Amniotic stem cell (primary cell): ENCODE measurements around the gene RUNX3.

Experiments used
- DNase-seq: peaks from one replicate; lab custom pipeline; 2025; lab: John Stamatoyannopoulos, UW

RUNX3 gene

DNA sequence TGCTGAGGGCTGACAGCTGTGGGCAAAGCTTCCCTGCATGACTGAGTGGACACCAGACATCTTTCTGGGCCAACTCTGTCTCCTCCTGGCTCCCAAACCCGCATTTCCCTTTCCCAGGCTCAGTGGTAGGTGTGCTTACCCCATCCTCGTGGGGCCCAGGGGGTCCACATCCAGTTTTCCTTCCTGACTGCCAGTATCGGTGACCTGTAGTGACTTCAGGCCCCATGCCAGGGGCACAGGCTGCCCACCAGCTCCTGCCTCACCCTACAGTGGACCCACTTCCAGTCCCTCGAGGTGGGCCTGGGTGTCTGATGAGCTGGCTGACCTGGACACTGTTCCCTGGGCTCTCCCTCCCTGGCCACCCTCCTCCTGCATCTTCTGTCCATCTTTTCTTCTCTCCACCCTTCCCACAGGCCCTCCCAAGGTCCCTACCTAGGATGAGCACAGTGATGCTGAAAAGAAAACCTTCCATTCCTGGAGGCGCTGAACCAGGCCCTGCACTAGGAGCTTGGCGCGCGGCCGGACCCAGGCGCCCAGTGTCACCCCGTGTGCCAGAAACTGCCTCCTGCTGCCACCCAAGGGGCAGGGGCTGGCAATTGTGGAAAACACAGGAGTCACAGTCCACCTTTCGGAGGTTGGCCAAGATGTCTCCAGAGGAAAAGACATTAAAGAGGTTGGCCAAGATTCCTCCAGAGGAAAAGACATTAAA, 67.1 kb downstream of the RUNX3 start:
- no peak for DNase-seq

DNA sequence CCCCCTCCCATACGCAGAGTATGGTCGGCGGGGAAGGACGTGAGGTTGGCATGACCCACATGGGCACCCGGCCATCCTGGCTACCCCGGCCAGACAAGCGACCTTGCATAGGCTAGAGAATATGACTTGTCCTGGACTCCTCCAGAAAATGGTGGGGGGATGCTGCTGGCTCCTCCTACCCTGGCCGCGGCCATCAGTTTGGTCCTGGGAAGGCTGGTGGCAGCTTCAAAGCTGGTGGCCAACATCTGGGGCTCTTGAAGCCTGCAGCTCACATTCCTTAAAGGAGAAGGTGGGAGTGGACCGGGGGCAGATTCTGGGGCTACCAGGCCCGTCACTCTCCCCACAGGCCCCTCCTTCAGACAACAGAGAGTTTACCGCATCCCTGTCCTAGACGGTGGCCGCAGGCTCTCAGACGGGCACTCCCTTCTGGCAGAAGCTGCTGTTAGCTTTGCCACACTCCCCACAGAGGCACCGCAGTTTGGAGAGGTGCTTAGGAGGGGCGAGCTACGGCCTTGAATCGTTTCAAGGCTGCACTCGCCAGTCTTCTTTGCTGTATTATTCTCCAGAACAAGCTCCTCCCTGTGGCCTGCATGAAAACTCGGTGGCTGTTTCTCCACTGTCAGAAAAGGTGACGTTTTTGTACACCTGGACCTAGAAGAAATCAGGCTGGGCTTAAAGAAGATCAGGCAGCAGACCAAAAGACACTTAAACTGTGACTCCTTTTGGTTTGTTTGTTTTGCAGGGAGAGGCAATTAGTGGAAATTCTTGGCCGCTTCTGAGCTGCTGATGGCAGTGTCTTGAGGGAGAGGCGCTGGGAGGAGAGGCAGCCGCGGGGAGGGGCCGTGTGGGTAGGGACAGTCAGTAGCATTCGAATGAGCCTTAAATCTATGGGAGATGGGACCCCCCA, 68.0 kb downstream of the RUNX3 start:
- no peak for DNase-seq

DNA sequence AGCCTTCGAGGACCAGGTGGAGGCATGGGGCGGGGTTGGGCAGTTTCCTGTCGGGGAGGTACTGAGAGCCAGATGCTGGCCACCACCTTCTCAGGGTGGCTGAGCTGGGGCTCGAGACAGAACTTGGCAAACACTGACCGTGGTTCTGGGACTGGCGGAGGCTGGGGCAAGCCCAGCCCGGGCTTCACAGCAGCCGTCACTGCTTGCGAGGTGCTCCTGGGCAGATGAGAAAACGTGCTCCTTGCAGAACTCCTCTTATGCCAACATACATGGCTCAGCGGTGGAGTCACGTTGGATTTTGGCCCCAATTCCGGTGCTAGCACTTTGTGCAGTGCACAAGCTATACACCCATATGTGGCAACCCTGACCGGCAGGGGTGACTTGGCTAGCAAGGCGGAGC, 69.2 kb downstream of the RUNX3 start:
- no peak for DNase-seq

DNA sequence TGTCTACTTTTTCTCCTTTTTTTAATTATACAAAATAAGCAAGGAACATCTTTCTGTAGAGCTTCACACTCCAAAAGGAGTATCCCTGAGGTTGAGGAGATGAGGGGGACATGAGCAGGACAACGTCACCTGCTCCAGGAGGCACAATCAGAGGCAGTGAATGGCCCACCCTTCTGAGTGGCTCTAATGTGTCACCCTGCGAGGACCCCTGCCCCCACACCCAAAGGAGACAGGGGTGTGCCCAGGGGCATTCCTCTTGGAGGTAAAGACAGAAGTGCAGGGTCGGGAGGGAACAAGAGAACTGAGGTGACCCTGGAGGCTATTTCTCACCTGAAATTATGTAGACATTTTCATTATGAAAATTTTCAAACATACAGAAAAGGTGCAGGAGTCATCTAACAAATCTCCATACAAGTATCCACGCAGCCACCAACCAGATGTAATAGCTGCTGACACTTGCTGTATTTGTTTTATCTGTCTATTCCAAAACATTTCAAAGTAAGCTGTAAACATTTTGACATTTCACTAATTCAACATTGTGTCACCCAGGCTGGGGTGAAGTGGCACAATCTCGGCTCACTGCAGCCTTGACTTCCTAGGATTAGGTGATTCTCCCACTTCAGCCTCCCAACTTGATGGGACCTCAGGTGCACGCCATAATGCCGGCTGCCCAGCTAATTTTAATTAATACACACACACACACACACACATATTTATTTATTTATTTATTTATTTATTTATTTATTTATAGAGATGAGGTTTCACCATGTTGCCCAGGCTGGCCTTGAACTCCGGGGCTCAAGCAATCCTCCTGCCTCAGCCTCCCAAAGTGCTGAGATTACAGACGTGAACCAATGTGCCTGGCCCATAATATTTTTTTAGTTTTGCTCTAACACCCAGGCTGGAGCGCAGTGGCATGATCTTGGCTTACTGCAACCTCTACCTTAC, 70.7 kb downstream of the RUNX3 start:
- DNase-seq = no peak

DNA sequence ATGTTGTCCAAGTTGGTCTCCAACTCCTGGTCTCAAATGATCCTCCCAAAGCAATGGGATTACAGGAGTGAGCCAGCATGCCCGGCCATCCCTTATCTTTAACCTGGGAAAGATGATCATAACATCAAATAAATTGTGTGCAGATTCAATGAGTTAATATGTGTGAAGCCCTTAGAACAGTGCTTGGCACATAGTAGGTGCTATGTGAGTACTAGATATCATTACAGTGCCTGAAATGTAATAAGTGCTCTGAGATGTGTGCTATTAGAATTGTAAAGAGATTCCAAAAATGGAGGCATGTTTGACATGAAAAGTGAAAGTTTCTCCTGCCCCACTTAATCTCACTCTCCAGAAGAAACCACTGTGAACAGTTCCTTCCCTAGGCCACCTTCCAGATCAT, 71.8 kb downstream of the RUNX3 start:
- no peak for DNase-seq

DNA sequence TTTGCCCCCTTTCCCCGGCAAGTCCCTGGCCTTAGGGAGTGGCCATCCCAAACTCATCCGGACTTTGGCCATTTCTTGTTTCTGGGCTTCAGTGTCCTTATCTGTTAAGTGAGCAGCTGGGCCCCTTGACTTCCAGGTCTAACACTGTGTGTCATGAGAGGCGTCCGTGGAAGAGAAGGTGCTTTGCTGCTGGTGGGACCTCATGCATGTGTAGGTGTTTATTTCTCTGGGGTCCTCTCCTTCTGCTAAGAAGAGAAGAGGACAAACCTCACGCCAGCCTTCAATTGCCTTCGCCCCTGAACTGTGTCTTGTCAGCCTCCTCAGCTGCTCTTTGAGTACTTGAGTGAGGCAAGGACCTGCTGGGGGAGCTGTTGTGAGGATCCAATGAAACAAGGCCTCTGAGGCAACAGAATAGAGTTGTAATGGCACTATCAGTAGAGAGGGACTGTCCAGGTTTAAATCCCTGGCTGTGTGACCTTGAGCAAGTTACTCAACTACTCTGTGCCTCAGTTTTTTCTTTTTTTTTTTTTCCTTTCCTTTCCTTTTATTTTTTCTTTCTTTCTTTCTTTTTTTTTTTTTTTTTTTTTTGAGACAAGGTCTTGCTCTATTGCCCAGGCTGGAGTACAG, 72.5 kb downstream of the RUNX3 start:
- no peak for DNase-seq

DNA sequence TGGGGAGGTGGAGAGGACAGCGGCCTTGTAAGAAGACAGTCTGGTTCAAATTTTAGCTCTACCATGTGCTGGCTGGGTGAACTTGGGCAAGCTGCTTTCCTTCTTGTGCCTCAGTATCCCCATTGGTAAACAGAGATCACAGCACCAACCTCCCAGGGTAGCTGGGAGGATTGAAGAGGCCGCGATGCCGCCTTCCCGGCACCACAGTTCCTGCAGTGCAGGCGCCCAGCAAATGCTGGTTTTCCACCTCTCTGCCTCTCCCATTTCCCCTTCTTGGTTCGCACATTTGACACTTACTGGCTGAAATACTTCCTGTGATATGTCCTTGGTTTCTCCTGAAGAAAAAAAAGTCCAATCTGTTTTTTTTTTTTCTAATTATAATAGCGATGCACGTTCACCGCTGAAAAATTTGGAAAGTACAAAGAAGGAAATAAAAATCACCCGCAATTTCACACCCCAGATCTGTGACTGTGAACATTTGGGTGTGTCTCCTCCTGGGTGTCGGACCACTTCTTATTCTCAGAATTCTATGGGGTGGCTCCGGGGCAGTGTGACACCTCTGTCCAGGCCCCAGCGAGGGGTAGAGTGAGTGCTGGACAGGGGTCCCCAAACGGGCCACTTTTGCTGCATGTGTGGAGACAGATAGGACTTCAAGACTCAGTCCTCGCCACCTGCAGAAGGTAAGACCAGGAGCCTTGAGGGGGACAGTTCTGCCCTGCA, 73.1 kb downstream of the RUNX3 start:
- no peak for DNase-seq

DNA sequence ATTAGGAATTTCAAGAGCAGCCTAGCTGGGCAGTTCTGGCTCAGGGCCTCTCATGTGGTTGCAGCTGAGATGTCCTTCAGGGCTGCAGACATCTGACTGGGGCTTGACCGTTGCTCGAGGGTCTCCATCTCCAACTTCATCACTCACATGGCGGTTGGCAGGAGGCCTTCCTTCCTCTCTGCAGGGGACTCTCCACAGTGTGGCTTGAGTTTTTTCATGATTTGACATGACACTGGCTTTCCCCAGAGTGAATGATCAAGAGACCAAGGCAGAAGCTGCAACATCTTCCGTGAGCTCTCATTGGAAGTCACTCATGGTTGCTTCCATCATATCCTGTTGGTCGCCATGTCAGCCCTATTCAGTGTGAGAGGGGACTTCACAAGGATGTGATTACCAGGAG, 74.6 kb downstream of the RUNX3 start:
- DNase-seq = no peak

DNA sequence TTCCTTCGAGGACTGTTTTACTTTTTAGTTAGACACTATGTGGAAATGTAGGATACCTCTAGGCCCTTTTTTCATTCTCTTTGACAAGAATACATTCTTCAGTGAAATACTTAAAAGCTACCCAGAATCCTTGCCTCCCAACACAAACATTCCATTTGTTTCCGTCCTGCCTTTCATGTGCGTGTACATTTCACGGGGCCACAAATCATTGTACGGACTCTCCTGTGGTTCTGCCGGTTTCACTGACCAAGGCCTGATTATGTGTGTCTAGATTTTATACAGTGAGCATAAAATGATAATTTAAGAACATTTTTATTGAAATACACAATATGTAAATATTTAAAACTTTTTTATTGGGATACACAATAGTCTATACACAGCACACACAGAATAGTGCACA, 76.4 kb downstream of the RUNX3 start:
- DNase-seq = no peak

DNA sequence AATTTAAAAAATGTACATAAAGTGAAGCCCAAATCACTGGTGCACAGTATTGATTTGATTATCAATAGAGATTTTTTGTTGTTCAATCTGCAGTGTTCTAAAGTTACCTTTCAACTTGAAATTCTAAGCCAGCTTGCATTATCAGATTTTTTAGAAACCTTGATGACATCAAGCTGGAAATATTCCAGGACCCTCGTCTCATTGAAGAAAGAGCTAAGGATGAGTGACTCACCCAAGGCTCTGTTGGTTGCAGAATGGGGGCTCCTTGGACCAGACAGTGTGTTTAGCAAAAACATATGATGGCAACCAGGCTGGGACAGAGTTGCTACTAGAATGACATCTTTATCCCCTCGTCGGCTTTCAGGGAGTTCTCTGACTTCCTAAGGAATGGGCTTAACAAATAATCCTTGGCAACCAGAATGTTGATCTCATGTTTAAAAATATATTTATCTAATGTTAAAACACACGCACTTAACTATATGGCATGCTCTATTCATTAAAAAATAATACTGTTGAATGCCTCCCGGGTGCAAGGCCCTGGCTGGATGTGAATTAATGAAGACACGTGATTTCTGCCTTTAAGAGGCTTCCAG, 79.7 kb downstream of the RUNX3 start:
- DNase-seq = no peak

DNA sequence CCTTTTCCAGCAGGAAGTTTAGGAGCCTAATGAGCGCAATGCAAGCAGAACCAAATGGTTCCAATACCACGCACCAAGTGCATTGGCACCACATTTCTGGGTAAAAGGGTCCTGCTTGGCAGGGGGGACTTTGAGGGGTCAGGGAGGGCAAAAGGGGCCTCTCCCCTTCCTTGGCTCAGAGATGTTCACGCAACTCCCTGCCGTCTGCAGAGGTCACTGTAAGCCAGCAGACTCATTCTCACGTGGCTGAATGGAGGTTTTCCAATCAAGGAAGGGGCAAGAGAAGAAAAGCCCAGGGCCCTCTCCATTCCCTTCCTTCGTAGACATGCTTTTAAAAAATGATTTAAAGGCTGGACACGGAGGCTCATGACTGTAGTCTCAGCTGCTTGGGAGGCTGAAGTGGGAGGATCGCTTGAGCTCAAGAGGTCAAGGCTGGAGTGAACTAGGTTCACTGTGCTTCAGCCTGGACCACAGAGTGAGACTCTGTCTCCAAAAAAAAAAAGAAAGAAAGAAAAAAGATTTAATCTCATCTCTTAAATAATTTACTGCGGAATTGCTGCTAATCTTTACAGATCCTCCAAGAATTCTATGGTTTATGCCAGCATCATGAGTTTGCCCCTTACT, 80.3 kb downstream of the RUNX3 start:
- no peak for DNase-seq
